ENCODE results near the gene APLP2. TPM values are rescaled to one million over a fixed set of nuclear protein-coding genes. Genes with fewer than 3 reads are reported as not detected.

The APLP2 gene
- total and polyA plus RNA-seq, 9 of the 15 experiments (the other 6 are each of a cell fraction or from before 2014, with no cell fraction given), result 17.4 to 164 (median 118) TPM

- intact Hi-C loops (cut with micrococcal nuclease), result no loop called here
- no peaks in the 10 kb centered on the region for H3K36me3 ChIP-seq (ENCODE audit: control insufficient read depth, insufficient read depth, low read length)
- in situ Hi-C loops (cut with MboI), result no loop called here
- ChIA-PET CTCF (ENCODE audit: low intra/inter-chr PET ratio) (no interaction called here), POLR2A (interaction anchor here (0.6 kb wide), 1 partner anchor 878 kb away, joined by 3 read pairs; no protein-coding TSS in a partner anchor)
- no peak for ATAC-seq
- no peak overlapping the region for H2AFZ ChIP-seq (ENCODE audit: low read depth, low read length)
- no TSS peak for BruUV-seq (replicated peaks)
- TF ChIP-seq SUPT5H (IDR thresholded peaks at IDR 0.05), result no peak
- no peak for TF ChIP-seq ILK (tag; IDR thresholded peaks at IDR 0.05; ENCODE audit: borderline replicate concordance, low read depth)
- no peak for TF ChIP-seq ARID3B (CRISPR knock-in tag; IDR thresholded peaks at IDR 0.05; ENCODE audit: borderline replicate concordance)
- TF ChIP-seq SMAD3 (CRISPR knock-in tag; conservative IDR thresholded peaks at IDR 0.05), result no peak
- TF ChIP-seq ELF1 (tag; IDR thresholded peaks at IDR 0.05), result no peak
- no peak for TF ChIP-seq SMARCA4 (IDR thresholded peaks at IDR 0.05)
- no peak for TF ChIP-seq YY1 (IDR thresholded peaks at IDR 0.05; ENCODE audit: borderline replicate concordance in 1 of 3, control insufficient read depth in 1 of 3, extremely low read depth in 1 of 3, insufficient read depth in 3 of 3, insufficient read length in 1 of 3, insufficient replicate concordance in 2 of 3, low read depth in 1 of 3, low read length in 2 of 3)
- TF ChIP-seq, protein P1, sequence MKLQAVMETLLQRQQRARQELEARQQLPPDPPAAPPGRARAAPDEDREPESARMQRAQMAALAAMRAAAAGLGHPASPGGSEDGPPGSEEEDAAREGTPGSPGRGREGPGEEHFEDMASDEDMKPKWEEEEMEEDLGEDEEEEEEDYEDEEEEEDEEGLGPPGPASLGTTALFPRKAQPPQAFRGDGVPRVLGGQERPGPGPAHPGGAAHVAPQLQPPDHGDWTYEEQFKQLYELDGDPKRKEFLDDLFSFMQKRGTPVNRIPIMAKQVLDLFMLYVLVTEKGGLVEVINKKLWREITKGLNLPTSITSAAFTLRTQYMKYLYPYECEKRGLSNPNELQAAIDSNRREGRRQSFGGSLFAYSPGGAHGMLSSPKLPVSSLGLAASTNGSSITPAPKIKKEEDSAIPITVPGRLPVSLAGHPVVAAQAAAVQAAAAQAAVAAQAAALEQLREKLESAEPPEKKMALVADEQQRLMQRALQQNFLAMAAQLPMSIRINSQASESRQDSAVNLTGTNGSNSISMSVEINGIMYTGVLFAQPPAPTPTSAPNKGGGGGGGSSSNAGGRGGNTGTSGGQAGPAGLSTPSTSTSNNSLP (IDR thresholded peaks at IDR 0.05; ENCODE audit: borderline replicate concordance, low read depth, low read length), result no peak
- no peak for TF ChIP-seq SAFB (IDR thresholded peaks at IDR 0.05; ENCODE audit: borderline replicate concordance, low read depth, low read length)
- no peak for TF ChIP-seq HDAC2 (IDR thresholded peaks at IDR 0.05)
- no peaks in the 10 kb centered on the region for H3K4me1 ChIP-seq (replicated peaks in 1 of 2; ENCODE audit: control insufficient read depth in 2 of 2, insufficient read depth in 2 of 2, low read length in 2 of 2)
- FAIRE-seq, result no peak
- H3K79me2 ChIP-seq (ENCODE audit: control insufficient read depth, insufficient read depth, low read length), result no peaks in the 10 kb centered on the region
- no peaks in the 10 kb centered on the region for H3K9me3 ChIP-seq (replicated peaks; ENCODE audit: control insufficient read depth, insufficient read depth, low read depth, low read length)
- no peaks in the 10 kb centered on the region for H4K20me1 ChIP-seq (replicated peaks; ENCODE audit: control insufficient read depth, insufficient read depth, low read length)
- no peak overlapping the region for H3K27ac ChIP-seq (ENCODE audit: extremely low read depth, low read depth, low read length)
- no peak overlapping the region for H3K4me2 ChIP-seq (ENCODE audit: insufficient read depth, low read length)
- 25% methylated on average over 1 of the region's 1 CpG for WGBS (ENCODE audit: insufficient coverage, low coverage, missing lambda C conversion rate)
- H3K9ac ChIP-seq (ENCODE audit: insufficient read depth in 1 of 2, low read depth in 2 of 2, low read length in 2 of 2), result no peak overlapping the region
- H3K4me3 ChIP-seq, result no peak overlapping the region
- DNase-seq (ENCODE audit: extremely low read depth in 1 of 4, low spot score in 3 of 4), result no peak
- H3K9me1 ChIP-seq (ENCODE audit: control insufficient read depth, insufficient read depth, low read length), result no peaks in the 10 kb centered on the region
- no peaks in the 10 kb centered on the region for H3K27me3 ChIP-seq (ENCODE audit: control insufficient read depth in 2 of 2, insufficient read depth in 2 of 2, low read length in 2 of 2)
Measured at GRCh38 chr11:130025371-130025770, 44.3 kb upstream of the APLP2 start.
